Stromal cell of bone marrow (primary cell): Measurements from ENCODE around the gene OR2T29.
"Not testable (repeated sequence)": the region's sequence is repeated elsewhere in the genome, so short reads cannot be mapped to it uniquely, and the experiment has no call there.

Experiments
- DNase-seq: peaks from one replicate; pipeline ENCODE4 v3.0.0-alpha.2; 2012; ENCODE audit warnings: low read depth

Gene OR2T29

GRCh38 chr1:248510217-248510616, 52.4 kb downstream of the OR2T29 start:
- not testable (repeated sequence) for DNase-seq

DNA sequence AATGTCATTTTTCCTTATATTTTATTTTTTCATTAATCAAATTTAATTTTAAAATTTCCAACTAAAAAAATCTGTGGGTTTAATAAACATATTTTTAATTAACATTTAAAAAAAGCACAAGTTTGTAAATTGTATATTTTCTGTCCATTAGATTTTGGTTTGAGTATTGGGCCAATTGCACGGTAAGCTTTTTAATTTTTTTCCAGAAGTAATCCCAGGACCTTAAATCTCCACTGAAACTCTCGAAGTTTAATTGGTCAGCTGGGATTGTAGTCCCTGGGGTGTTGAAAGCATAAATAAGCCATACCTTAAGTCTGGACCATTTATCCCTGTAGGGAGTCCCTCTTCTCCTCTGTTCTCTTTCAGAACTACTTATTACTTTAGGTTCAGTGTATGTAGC, 54.8 kb downstream of the OR2T29 start, which contains the start of gene OR2G6:
OR2G6 (plus strand) TSS at position 301 of the 400 bp plus-strand sequence. CDS start 13,574 bp downstream, outside the sequence.
- DNase-seq: not testable (repeated sequence)
